OCI-LY1 (cell line): ENCODE results near the gene YDJC.

Source experiments
- EZH2 ChIP-seq: fragments of 200-600 bp; sonication (generic), shearing (Covaris generic); IDR thresholded peaks from 2 replicates; pipeline ENCODE4 v1.8.0; 2017; ENCODE audit warnings: borderline replicate concordance, mixed run types, mild to moderate bottlenecking, antibody characterized with exemption, low read length, moderate library complexity, mixed read lengths
- TF ChIP-seq, protein P1 (sequence below): fragments of 200-600 bp; sonication (generic), shearing (Covaris generic); IDR thresholded peaks from 2 replicates; pipeline ENCODE4 v1.5.1; 2017; ENCODE audit warnings: mild to moderate bottlenecking, antibody characterized with exemption, low read length, moderate library complexity, mixed read lengths

DNA sequence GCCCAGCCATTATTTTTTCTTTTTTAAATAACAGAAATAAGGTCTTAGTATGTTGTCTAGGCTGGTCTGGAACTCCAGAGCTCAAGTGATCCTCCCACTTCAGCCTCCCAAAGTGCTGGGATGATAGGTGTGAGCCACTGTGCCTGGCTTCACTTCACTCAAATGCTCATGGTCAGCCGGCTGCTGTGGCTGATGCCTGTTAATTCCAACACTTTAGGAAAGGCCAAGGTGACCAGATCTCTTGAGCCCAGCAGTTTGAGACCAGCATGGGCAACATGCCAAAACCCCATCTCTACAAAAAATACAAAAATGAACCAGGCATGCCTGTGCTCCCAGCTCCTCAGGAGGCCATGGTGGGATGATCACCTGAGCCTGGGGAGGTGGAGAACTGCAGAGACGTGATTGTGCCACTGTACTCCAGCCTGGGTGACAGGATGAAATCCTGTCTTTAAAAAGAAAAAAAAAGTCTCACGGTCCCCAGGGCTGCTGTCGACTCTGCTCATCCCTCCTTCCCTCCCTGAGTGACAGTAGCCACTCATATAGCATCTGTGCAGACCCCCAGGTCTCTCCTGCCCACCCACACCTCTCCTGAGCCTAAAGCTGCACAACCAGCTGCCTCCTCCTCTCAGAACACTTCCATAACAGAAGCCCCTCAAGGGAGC, 3.6 kb downstream of the YDJC start:
- TF ChIP-seq, protein P1, sequence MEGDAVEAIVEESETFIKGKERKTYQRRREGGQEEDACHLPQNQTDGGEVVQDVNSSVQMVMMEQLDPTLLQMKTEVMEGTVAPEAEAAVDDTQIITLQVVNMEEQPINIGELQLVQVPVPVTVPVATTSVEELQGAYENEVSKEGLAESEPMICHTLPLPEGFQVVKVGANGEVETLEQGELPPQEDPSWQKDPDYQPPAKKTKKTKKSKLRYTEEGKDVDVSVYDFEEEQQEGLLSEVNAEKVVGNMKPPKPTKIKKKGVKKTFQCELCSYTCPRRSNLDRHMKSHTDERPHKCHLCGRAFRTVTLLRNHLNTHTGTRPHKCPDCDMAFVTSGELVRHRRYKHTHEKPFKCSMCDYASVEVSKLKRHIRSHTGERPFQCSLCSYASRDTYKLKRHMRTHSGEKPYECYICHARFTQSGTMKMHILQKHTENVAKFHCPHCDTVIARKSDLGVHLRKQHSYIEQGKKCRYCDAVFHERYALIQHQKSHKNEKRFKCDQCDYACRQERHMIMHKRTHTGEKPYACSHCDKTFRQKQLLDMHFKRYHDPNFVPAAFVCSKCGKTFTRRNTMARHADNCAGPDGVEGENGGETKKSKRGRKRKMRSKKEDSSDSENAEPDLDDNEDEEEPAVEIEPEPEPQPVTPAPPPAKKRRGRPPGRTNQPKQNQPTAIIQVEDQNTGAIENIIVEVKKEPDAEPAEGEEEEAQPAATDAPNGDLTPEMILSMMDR: no peak
- no peak for TF ChIP-seq EZH2
